Keratinocyte (primary cell): ENCODE measurements around the gene CHRM4. TPM values are rescaled to one million over a fixed set of nuclear protein-coding genes. Genes with fewer than 3 reads are reported as not detected.
"Not testable (repeated sequence)": the region's sequence is repeated elsewhere in the genome, so short reads cannot be mapped to it uniquely, and the experiment has no call there.

ENCODE experiments used
- DNase-seq: peaks from one replicate; pipeline ENCODE4 v3.0.0-alpha.2; 2011; ENCODE audit warnings: low read depth, missing footprints, low spot score
- FAIRE-seq: peaks from 2 replicates; lab custom pipeline; 2011; peaks lifted over from hg19 to GRCh38; lab: Jason Lieb, UNC
- H2AFZ ChIP-seq: 2 replicates; pipeline ENCODE4 v1.6.0; 2012; ENCODE audit warnings: low read length, control low read depth, inconsistent platforms; ENCODE audit not compliant: control insufficient read depth
- H3K27ac ChIP-seq: 2 replicates; pipeline ENCODE4 v1.5.1; 2011; ENCODE audit warnings: low read length; ENCODE audit not compliant: control insufficient read depth, insufficient read depth
- H3K27me3 ChIP-seq: 3 replicates; pipeline ENCODE4 v1.6.0; 2011; ENCODE audit warnings: low read length; ENCODE audit not compliant: control insufficient read depth, insufficient read depth; ENCODE audit errors: extremely low read depth
- H3K36me3 ChIP-seq, 2 experiments: 2 replicates in 1 of 2; 3 replicates in 1 of 2; pipeline ENCODE4 v1.5.1; 2011; ENCODE audit warnings: low read length in 2 of 2, mild to moderate bottlenecking in 1 of 2; ENCODE audit not compliant: control insufficient read depth in 2 of 2, insufficient read depth in 2 of 2; ENCODE audit errors: extremely low read depth in 1 of 2
- H3K4me1 ChIP-seq: 3 replicates; pipeline ENCODE4 v1.5.1; 2011; ENCODE audit warnings: low read length; ENCODE audit not compliant: control insufficient read depth, insufficient read depth; ENCODE audit errors: extremely low read depth
- H3K4me2 ChIP-seq: 3 replicates; pipeline ENCODE4 v1.6.0; 2011; ENCODE audit warnings: low read depth, low read length; ENCODE audit not compliant: control insufficient read depth, insufficient read depth; ENCODE audit errors: extremely low read depth
- H3K4me3 ChIP-seq, 3 experiments: fragments of 200-600 bp in 1 of 3; sonication (generic) in 1 of 3; 2 replicates in 2 of 3; 3 replicates in 1 of 3; pipeline ENCODE4 v1.5.1; 2011 to 2016; ENCODE audit warnings: low read length in 3 of 3, mild to moderate bottlenecking in 3 of 3, control low read depth in 2 of 3, inconsistent platforms in 1 of 3, low read depth in 1 of 3, mixed read lengths in 1 of 3, mixed run types in 1 of 3, moderate library complexity in 1 of 3; ENCODE audit not compliant: control insufficient read depth in 2 of 3, insufficient read depth in 2 of 3; ENCODE audit errors: extremely low read depth in 1 of 3
- H3K79me2 ChIP-seq: 2 replicates; pipeline ENCODE4 v1.6.0; 2012; ENCODE audit warnings: low read length; ENCODE audit not compliant: control insufficient read depth, insufficient read depth
- H3K9ac ChIP-seq: 3 replicates; pipeline ENCODE4 v1.6.0; 2011; ENCODE audit warnings: low read length; ENCODE audit not compliant: control insufficient read depth, insufficient read depth; ENCODE audit errors: extremely low read depth
- H3K9me1 ChIP-seq: 3 replicates; pipeline ENCODE4 v1.6.0; 2011; ENCODE audit warnings: low read length; ENCODE audit not compliant: control insufficient read depth, insufficient read depth; ENCODE audit errors: extremely low read depth
- H3K9me3 ChIP-seq: 2 replicates; pipeline ENCODE4 v1.5.1; 2012; ENCODE audit warnings: low read depth, low read length; ENCODE audit not compliant: control insufficient read depth
- H4K20me1 ChIP-seq: 3 replicates; pipeline ENCODE4 v1.6.0; 2011; ENCODE audit warnings: low read length; ENCODE audit not compliant: control insufficient read depth, insufficient read depth; ENCODE audit errors: extremely low read depth
- CTCF ChIP-seq, 3 experiments: IDR thresholded peaks in 1 of 3; conservative IDR thresholded peaks in 1 of 3; optimal IDR thresholded peaks in 1 of 3; 2 replicates in 2 of 3; 3 replicates in 1 of 3; pipeline versions ENCODE3 to v1.5.1; 2011; ENCODE audit warnings: low read length in 3 of 3, mild to moderate bottlenecking in 3 of 3, moderate library complexity in 2 of 3, control low read depth in 1 of 3, inconsistent platforms in 1 of 3; ENCODE audit not compliant: insufficient read depth in 2 of 3; ENCODE audit errors: extremely low read depth in 1 of 3
- EZH2 ChIP-seq: IDR thresholded peaks from one replicate; pipeline ENCODE4 v1.6.1; 2012; ENCODE audit warnings: inconsistent platforms, mild to moderate bottlenecking, low read length, moderate library complexity
- dilution Hi-C: fragments of 300-500 bp; cut with MboI; formaldehyde crosslinking; loops from one replicate; pipeline ENCODE4 v1.7.0; 2020; ENCODE audit warnings: low sequenced_read_pairs; ENCODE audit not compliant: extremely low pct_ligation_motif_present
- polyA plus RNA-seq, 5 experiments: library from polyadenylated mRNA; depleted of rRNA in 3 of 5; stranded (reverse) in 3 of 5; stranded (forward) in 1 of 5; unstranded in 1 of 5; fragments of >200 nt; gene quantifications; 1 replicate in 1 of 5; 2 replicates in 3 of 5; 3 replicates in 1 of 5; pipeline versions ENCODE4 v1.2.1 to v1.2.3, GENCODE V29; 2011 to 2012; ENCODE audit warnings: missing spikeins in 2 of 5, low read depth in 1 of 5, low replicate concordance in 1 of 5

CHRM4 gene
- polyA plus RNA-seq, 1 donor (not counting 4 experiments of a cell fraction or from before 2014, with no cell fraction given): not detected

- no peak for TF ChIP-seq CTCF (optimal IDR thresholded peaks at IDR 0.05 in 1 of 3, IDR thresholded peaks at IDR 0.05 in 1 of 3, conservative IDR thresholded peaks at IDR 0.05 in 1 of 3; ENCODE audit: extremely low read depth in 1 of 3, insufficient read depth in 2 of 3, low read length in 3 of 3)
- TF ChIP-seq EZH2: peak; percentile 43
- DNase-seq (no peak), FAIRE-seq (no peak)
Observed at GRCh38 chr11:46380340-46381047, 11.1 kb downstream of the CHRM4 start.

GRCh38 chr11:46379482-46380293, 11.9 kb downstream of the CHRM4 start:
- H3K27me3 ChIP-seq, H3K9ac ChIP-seq, H3K27ac ChIP-seq, FAIRE-seq, dilution Hi-C loops, H3K4me2 ChIP-seq, H3K9me3 ChIP-seq, H3K4me3 ChIP-seq, H3K9me1 ChIP-seq, DNase-seq, H3K4me1 ChIP-seq, H3K79me2 ChIP-seq, H2AFZ ChIP-seq, H4K20me1 ChIP-seq: not testable (repeated sequence)
- peaks cover 5 to 22% of the 10 kb centered on the region in 2 experiments for H3K36me3 ChIP-seq

More at GRCh38 chr11:46380340-46381047, 11.1 kb downstream of the CHRM4 start:
- Histone ChIP-seq H3K27ac (no peak overlapping the region), H3K4me3 (peak overlapping the region; percentile 11 to 63 (median 48)), H3K4me2 (peak overlapping the region; percentile 80), H3K79me2 (no peaks in the 10 kb centered on the region), H3K9me1 (no peaks in the 10 kb centered on the region), H3K4me1 (peaks cover 7% of the 10 kb centered on the region), H4K20me1 (no peaks in the 10 kb centered on the region), H3K9ac (peak overlapping the region; percentile 60), H2AFZ (no peak overlapping the region), H3K9me3 (no peaks in the 10 kb centered on the region), H3K36me3 (peaks cover 5 to 17% of the 10 kb centered on the region in 2 experiments), H3K27me3 (peaks cover 10% of the 10 kb centered on the region)
- dilution Hi-C loops: no loop called here
